Stomach (tissue), 9 donors: Measurements from ENCODE around the gene C22orf15. TPM values are rescaled to one million over a fixed set of nuclear protein-coding genes. Genes with fewer than 3 reads are reported as not detected.

Source experiments
- DNase-seq, 2 donors: peaks; one replicate each; pipeline versions ENCODE4 v3.0.0 to v3.0.0-alpha.2; 2013 to 2019
- H3K27ac ChIP-seq, 5 donors: fragments of 200-600 bp in 4 of 5; sonication (generic) in 4 of 5; one replicate each; pipeline ENCODE4 v1.5.1; 2013 to 2019; ENCODE audit warnings: mild to moderate bottlenecking in 1 of 5, moderate library complexity in 1 of 5
- H3K27me3 ChIP-seq, 3 donors: fragments of 200-600 bp; sonication (generic); one replicate each; pipeline ENCODE4 v1.5.1; 2017 to 2019; ENCODE audit warnings: mixed run types in 1 of 3
- H3K36me3 ChIP-seq, 4 donors: fragments of 200-600 bp; sonication (generic); 1 replicate in 3 of 4; 2 replicates in 1 of 4; pipeline ENCODE4 v1.5.1; 2016 to 2019
- H3K4me1 ChIP-seq, 4 donors: fragments of 200-600 bp; sonication (generic); one replicate each; pipeline ENCODE4 v1.5.1; 2016 to 2019
- H3K4me3 ChIP-seq, 4 donors: fragments of 200-600 bp; sonication (generic) in 3 of 4; one replicate each; pipeline ENCODE4 v1.5.1; 2016 to 2019; ENCODE audit warnings: mild to moderate bottlenecking in 1 of 4
- H3K9me3 ChIP-seq, 4 donors: fragments of 200-600 bp; sonication (generic); one replicate each; pipeline ENCODE4 v1.5.1; 2016 to 2019
- CTCF ChIP-seq, 7 experiments: fragments of 450-650 bp in 4 of 7; fragments of 200-600 bp in 3 of 7; sonication (generic) in 3 of 7; IDR thresholded peaks; one replicate each; pipeline ENCODE4 v1.5.1; 2016 to 2019; ENCODE audit warnings: antibody characterized with exemption in 7 of 7, control low read depth in 2 of 7, mild to moderate bottlenecking in 1 of 7
- EP300 ChIP-seq: sonication (generic); formaldehyde crosslinking; IDR thresholded peaks from one replicate; pipeline ENCODE4 v1.6.1; 2017; ENCODE audit warnings: antibody characterized with exemption
- POLR2A ChIP-seq, 4 donors: fragments of 450-650 bp; IDR thresholded peaks; one replicate each; pipeline ENCODE4 v1.6.1; 2016; ENCODE audit warnings: antibody characterized with exemption in 4 of 4, control low read depth in 2 of 4, mild to moderate bottlenecking in 1 of 4, moderate library complexity in 1 of 4
- POLR2AphosphoS5 ChIP-seq, 3 donors: sonication (generic); formaldehyde crosslinking; IDR thresholded peaks; one replicate each; pipeline ENCODE4 v1.6.1; 2016; ENCODE audit warnings: antibody characterized with exemption in 3 of 3
- WGBS, 5 donors: extraction: QIAGEN DNeasy Blood & Tissue Kit in 3 of 5; methylation state at CpG; one replicate each; pipeline versions ENCODE4 v1.1.5 to v1.1.7; 2013 to 2018; 5-methylcytosine and 5-hydroxymethylcytosine counted together
- intact Hi-C: fragments of 100-400 bp; cut with DNase I; formaldehyde crosslinking; loops from one replicate; pipeline ENCODE4 v1.15.1; 2023; ENCODE audit warnings: low total_unique reads
- polyA plus RNA-seq, 3 donors: library from polyadenylated mRNA; stranded (reverse); fragments of 200-250 nt; gene quantifications; one replicate each; pipeline ENCODE4 v1.2.3, GENCODE V29; 2013
- total RNA-seq, 5 donors: library from RNA; depleted of rRNA; stranded (reverse); fragments of >200 nt; gene quantifications; one replicate each; pipeline versions ENCODE4 v1.1.0 to v1.2.3, GENCODE V29; 2014 to 2016
- donor health status: healthy with polysubstance abuse.
- donor health status: Bipolar disorder and iron deficiency.
- donor health status: healthy.

C22orf15 gene
- total and polyA plus RNA-seq, 8 donors = 0.05 TPM; not detected in 7

- WGBS, 5 donors = 26 to 35% (median 29%) methylated on average over 5 of the region's 5 CpGs
- Histone ChIP-seq H3K9me3 (no peaks in the 10 kb centered on the region), H3K27me3 (no peaks in the 10 kb centered on the region), H3K27ac (peak overlapping the region; percentile 89 to 96 (median 94)), H3K4me3 (peak overlapping the region; percentile 54 to 85 (median 69)), H3K36me3 (peaks cover under 1 to 4% (median 2%) of the 10 kb centered on the region in 4 donors), H3K4me1 (peaks cover 9 to 30% (median 19%) of the 10 kb centered on the region in 4 donors)
- no peak for DNase-seq
- intact Hi-C loops = no loop called here
- TF ChIP-seq EP300 = no peak
- TF ChIP-seq POLR2AphosphoS5 (IDR thresholded peaks at IDR 0.05) = no peak
- TF ChIP-seq POLR2A (IDR thresholded peaks at IDR 0.05) = no peak
- TF ChIP-seq CTCF (IDR thresholded peaks at IDR 0.05) = no peak
These were observed 12.4 kb upstream of the C22orf15 start for GRCh38 chr22:23750367-23750713.

- Histone ChIP-seq H3K4me3 (peak within 1 kb of the TSS; percentile 54 to 85 (median 69)), H3K27ac (peak within 1 kb of the TSS; percentile 89 to 96 (median 94)), H3K9me3 (no peaks in the 10 kb centered on the region), H3K27me3 (no peaks in the 10 kb centered on the region), H3K36me3 (no peaks in the 10 kb centered on the region), H3K4me1 (peaks cover 9 to 27% (median 17%) of the 10 kb centered on the region in 4 donors)
- TF ChIP-seq POLR2AphosphoS5 (IDR thresholded peaks at IDR 0.05) = peak in 2 of 3 donors; percentile 60 to 70
- peak in 1 of 4 donors; percentile 39 for TF ChIP-seq POLR2A (IDR thresholded peaks at IDR 0.05)
- TF ChIP-seq EP300 = no peak
- TF ChIP-seq CTCF (IDR thresholded peaks at IDR 0.05) = peak in 1 of 7 experiments; percentile 26
- peak; percentile 95 to 97 for DNase-seq
- 0 to 1% (median 1%) methylated on average over 8 to 77 of the region's 78 CpGs for WGBS, 5 donors
- intact Hi-C loops = no loop called here
These were observed 11.9 kb upstream of the C22orf15 start, which contains the start of gene ZNF70 for GRCh38 chr22:23750714-23751440. Gene ZNF70, minus strand, starts transcription at chr22:23751112. Its CDS starts 5,972 bp downstream, at chr22:23745140.

- H3K27me3 ChIP-seq = no peaks in the 10 kb centered on the region
- peak overlapping the region; percentile 89 to 96 (median 94) for H3K27ac ChIP-seq
- WGBS, 5 donors = 17 to 28% (median 20%) methylated on average over 21 to 22 of the region's 22 CpGs
- H3K4me3 ChIP-seq = peak overlapping the region; percentile 54 to 85 (median 69)
- no peaks in the 10 kb centered on the region for H3K36me3 ChIP-seq
- DNase-seq = no peak
- H3K4me1 ChIP-seq = peaks cover 9 to 22% (median 17%) of the 10 kb centered on the region in 4 donors
- intact Hi-C loops = no loop called here
- TF ChIP-seq CTCF (IDR thresholded peaks at IDR 0.05) (no peak), POLR2A (IDR thresholded peaks at IDR 0.05) (no peak), POLR2AphosphoS5 (IDR thresholded peaks at IDR 0.05) (no peak), EP300 (no peak)
- no peaks in the 10 kb centered on the region for H3K9me3 ChIP-seq
These were observed 11.3 kb upstream of the C22orf15 start for GRCh38 chr22:23751441-23751996.

- H3K9me3 ChIP-seq = no peaks in the 10 kb centered on the region
- no peaks in the 10 kb centered on the region for H3K27me3 ChIP-seq
- TF ChIP-seq CTCF (IDR thresholded peaks at IDR 0.05) = no peak
- TF ChIP-seq POLR2A (IDR thresholded peaks at IDR 0.05) = no peak
- no peak for TF ChIP-seq EP300
- no peak for TF ChIP-seq POLR2AphosphoS5 (IDR thresholded peaks at IDR 0.05)
- peak in 1 of 2 donors; percentile 44 for DNase-seq
- peak overlapping the region in 3 of 5 donors; percentile 89 to 96 (median 94) for H3K27ac ChIP-seq
- intact Hi-C loops = no loop called here
- H3K36me3 ChIP-seq = no peaks in the 10 kb centered on the region
- H3K4me3 ChIP-seq = peak overlapping the region in 2 of 4 donors; percentile 54 to 78
- H3K4me1 ChIP-seq = peaks cover 9 to 22% (median 17%) of the 10 kb centered on the region in 4 donors
- 82 to 93% (median 85%) methylated on average over 8 to 9 of the region's 9 CpGs for WGBS, 5 donors
These were observed 10.6 kb upstream of the C22orf15 start for GRCh38 chr22:23752090-23752691.
